T-helper 1 cell (primary cell): ENCODE measurements around the gene EIF4EBP3.

ENCODE experiments used
- DNase-seq, 5 donors: peaks; one replicate each; pipeline ENCODE4 v3.0.0-alpha.2; 2012 to 2020
- total RNA-seq, 4 donors: gene quantifications; one replicate each; lab custom pipeline; 2026; lab: John Stamatoyannopoulos, UW

The EIF4EBP3 gene
- 0 to 0.77 (median 0.52) reads per million in 4 donors for total RNA-seq

DNA sequence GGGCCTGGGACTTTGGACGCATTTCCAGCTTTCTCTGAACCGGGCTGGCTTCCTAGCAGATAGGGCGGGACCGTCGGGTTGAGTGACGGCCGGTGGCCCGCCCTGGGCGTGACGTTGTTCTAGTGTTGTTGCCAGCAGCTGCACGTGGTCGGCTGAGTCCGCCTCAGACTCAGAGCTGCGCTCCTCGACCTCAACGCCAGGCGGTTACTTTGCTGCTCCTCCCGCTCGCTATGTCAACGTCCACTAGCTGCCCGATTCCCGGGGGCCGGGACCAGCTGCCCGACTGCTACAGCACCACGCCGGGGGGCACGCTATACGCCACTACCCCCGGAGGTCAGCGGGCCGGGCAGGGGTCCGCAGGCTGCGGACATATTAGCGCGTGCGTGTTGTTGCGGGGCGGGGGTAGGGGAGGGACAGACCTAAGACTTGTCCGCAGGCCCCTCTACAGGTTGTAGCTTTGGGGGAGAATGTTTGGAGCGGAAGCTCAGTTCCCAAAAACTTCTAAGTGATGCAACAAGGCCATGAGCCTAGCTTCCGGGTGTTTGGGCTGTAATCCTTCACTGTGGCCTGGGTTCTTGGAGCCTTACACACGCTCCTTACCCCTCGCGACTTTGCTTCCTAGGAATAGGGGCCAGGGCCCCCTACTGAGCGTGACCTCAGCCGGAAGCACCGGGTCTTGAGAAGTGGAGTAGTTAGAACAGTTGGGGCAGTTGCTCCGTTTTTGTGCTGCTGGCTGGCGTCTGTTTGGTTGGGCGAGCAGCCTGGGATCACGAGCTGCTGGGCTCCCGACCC, at the start of gene EIF4EBP3:
TSS of gene EIF4EBP3 (plus strand) at position 155 of the 792 bp plus-strand sequence. CDS start at position 231, 76 bp downstream.
- peak; percentile 73 to 87 (median 84) for DNase-seq

- no peak for DNase-seq
These were observed 49.6 kb upstream of the EIF4EBP3 start for GRCh38 chr5:140497897-140498296.

GRCh38 chr5:140498591-140498990, 48.9 kb upstream of the EIF4EBP3 start:
- DNase-seq, result no peak

DNA sequence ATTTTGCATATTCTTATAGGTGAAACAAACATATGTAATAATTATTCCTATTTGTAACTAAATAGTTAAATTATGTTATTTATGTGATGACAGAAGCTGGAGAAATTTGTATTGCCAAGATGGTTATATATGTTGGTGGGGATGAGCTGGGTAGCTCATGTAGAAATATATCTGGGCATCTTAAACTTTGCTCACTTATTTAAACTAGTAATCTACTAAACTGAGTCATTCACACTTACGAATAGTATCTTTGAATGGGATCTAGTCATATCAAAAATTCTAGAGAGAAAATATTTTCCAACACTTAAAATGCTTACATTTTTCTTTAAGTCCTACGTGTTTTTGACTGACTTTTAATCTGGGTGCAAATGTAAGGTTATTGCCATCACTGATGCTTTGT, 44.6 kb upstream of the EIF4EBP3 start:
- DNase-seq, result no peak

DNA sequence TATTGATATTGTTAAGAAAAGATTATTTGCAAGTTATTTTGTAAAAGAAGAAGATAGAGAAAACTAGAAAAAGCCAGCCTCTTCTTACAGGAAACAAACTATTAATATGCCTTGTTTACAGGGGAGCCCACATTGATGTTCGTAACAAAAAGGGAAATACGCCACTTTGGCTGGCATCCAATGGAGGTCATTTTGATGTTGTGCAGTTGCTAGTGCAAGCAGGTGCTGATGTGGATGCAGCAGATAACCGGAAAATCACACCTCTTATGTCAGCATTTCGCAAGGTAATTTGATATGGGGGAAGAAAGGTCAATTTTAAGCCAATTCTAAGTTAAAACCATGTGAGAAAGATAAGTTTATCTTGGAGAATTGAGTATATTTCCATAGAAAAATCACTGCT, 37.6 kb upstream of the EIF4EBP3 start:
- DNase-seq, result no peak

DNA sequence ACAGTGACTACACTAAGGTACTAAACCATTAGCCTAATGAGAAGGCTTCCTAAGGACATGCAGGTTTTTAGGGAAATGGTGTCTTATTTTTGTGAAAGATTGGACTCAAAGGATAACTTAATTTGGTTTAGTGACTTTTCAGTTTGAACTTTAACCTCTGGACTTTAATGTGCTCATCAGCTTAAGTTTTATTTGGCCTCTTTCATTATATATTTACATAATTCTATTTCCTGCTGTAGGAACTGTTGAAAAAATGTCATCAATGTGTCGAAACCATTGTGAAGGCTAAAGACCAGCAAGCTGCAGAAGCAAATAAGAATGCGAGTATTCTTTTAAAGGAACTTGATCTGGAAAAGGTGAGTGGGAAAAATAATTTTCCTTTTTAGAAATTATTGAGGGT, 34.3 kb upstream of the EIF4EBP3 start:
- no peak for DNase-seq

DNA sequence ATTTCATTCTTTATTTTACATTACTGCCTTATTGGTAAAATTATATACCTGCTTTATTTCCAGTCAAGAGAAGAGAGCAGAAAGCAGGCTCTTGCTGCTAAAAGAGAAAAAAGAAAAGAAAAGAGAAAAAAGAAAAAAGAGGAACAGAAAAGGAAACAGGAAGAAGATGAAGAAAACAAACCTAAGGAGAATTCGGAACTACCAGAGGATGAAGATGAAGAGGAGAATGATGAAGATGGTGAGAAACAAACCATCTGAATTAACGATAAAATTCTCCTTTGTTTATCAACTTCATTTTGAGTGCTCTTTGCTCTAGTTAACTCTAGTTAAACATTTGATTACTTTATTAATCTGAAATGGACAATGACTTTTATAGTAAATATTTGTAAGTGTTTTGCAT, 23.5 kb upstream of the EIF4EBP3 start:
- no peak for DNase-seq

GRCh38 chr5:140540227-140540626, 7.2 kb upstream of the EIF4EBP3 start:
- DNase-seq, result no peak

- no peak for DNase-seq
These were observed 4.5 kb upstream of the EIF4EBP3 start for GRCh38 chr5:140542972-140543371.

DNA sequence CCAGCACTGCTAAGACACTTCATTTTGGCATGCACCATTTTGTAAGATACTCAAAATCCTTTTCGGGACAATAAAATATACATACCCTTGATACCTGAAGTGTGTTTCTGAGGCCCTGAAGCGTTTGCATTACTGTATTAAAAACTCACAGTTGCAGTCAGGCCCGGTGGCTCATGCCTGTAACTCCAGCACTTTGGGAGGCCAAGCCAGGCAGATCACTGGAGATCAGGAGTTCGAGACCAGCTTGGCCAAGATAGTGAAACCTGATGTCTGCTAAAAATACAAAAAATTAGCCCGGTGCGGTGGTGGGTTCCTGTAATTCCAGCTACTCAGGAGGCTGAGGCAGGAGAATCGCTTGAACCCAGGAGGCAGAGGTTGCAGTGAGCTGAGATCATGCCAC, 2.5 kb upstream of the EIF4EBP3 start:
- DNase-seq, result no peak

DNA sequence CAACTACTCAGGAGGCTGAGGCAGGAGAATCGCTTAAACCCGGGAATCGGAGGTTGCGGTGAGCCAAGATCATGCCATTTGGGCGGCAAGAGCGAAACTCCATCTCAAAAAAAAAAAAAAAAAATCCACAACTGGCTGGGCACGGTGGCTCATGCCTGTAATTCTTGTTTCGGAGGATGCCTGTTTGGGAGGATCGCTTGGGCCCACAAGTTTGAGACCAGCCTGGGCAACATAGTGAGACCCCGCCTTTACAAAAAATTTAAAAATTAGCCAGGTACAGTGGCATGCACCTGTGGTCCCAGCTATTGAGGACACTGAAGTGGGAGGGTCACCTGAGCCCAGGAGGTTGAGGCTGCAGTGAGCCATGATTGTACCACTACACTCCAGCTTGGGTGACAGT, 1.9 kb upstream of the EIF4EBP3 start:
- no peak for DNase-seq

DNA sequence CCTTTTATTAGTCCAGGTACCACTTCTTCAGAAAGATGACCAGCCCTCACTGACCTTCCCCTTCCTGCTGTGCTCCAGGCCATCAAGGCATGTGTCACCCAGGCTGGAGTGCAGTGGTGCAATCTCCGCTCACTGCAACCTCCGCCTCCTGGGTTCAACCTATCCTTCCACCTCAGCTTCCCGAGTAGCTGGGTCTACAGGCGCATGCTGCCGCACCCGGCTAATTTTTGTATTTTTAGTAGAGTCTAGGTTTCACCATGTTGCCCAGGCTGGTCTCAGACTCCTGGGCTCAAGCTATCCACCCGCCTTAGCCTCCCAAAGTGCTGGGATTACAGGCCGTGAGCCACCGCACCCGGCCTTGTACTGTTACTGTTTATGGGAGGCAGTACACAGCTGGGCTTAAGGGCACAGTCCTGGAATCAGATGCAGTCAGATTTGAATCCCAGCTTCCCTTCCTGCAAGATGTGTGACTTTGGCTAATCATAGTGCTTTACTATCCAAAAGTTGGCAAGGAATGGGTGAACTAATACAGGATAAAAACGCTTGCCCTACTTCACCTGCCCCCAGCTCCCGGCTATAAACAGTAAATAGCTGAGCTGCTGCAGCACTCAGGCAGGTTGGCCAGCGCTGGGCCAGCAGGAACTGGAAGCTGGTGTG, 483 bp upstream of the EIF4EBP3 start:
- DNase-seq, result no peak

DNA sequence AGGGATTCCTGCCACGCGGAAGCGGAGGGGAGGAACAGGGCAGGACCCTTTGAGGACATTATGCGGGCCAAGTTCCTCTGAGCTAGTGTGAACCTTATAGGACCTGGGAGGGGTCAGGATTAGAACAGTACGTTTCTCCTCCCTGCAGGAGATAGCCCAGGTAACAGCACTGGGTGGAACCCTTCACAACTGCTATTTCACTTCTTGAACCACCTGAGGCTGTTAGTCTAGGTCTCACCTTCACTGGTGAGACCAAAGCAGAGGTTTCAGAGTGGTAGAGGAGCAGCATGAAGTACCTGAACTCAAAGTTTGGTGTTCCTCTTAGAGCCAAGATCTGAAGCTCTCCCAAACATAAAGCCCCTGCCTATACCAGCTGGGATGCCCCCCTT, 832 bp downstream of the EIF4EBP3 start:
- DNase-seq, result no peak

DNA sequence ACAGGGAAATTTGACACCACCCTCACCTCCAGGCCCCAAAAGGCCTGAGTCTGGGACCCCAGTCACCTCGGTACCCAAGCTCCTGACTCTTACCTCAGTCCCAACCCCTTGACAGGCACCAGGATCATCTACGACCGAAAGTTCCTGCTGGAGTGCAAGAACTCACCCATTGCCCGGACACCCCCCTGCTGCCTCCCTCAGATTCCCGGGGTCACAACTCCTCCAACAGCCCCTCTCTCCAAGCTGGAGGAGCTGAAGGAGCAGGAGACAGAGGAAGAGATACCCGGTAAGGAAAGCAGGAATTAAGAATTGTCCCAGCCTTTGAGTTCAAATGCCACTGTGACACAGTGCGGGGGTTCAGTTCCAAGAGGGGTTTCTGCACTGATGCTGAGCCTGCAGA, 1.3 kb downstream of the EIF4EBP3 start:
- DNase-seq, result no peak

DNA sequence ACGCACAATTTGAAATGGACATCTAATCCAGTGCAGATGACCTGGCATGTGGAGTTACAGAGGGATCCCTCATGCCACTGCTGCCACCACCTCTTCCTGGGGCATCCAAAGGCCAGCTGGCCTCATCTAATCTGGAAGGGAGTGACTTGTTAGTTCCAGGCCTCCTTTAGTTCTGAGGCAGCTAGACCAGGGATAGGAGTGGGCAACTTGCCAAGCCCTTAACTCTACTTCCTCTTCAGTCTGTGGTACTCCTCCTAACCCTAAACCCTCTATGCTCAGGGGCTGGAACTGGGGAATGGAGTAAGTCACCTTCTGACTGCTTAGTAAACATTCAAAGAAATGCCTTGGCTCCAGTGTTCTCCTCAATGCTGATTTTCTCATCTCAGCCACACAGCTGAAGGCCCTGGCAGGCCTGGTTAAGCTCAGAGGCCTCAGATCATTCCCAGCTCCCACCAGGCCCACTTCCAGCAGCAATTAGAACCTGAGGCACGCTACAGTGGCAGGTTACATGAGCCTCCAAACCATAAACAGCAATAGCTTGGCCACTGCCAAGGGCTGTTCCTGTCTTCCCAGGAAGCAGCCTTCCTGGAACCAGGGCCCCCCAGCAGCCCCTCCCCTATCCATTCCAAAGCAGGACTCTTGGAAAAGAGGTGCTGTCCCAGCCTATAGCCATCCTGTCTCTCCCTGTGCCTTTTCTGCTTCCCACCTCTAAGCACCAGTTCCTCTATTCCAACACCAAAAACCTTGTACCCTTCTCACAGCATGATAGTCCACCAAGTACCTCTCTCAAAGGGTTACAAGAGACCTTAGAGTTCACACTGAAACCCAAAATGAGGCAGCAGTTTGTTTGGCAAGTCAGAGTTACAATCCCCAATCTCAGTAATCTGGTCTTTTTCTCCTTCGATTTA, 2.0 kb downstream of the EIF4EBP3 start:
- no peak for DNase-seq

- no peak for DNase-seq
These were observed 3.0 kb downstream of the EIF4EBP3 start for GRCh38 chr5:140550147-140551079.

GRCh38 chr5:140551872-140552271, 4.4 kb downstream of the EIF4EBP3 start:
- DNase-seq, result no peak

DNA sequence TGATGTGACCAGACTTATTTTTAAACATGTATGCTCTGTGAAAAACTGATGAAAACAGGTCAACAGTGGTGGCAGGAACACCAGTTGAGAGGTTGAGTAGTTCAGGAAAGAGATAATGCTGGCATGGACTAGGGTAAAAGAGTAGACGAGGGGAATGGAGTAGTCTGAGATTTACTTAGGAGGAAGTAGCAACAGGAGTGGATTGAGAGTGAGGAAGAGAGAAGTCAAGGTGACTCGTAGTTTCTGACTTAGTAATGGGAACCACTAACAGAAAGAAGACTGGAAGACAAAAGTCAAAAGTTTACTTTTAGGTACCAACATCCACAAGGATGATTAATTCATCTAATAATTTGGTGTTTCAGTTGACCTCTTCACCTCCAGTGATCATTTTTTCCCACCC, 6.2 kb downstream of the EIF4EBP3 start:
- DNase-seq, result no peak

DNA sequence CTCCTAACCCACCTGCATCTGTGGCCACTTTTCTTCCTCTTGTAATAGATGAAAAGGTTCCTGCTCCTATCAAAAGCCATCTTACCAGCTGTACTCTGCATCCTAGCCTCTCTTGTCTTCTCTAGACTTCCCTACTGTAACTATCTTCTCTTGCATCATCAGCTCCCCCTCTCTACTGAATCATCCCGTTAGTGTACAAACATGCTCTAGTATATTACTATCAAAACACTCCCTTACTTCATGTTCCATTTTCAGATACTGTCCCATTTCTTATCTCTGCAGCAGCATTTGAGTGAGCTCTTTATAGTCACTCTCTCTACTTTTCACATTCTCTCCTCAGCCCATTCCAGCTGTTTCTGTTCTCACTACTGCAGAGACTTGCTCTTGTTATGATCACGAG, 7.0 kb downstream of the EIF4EBP3 start:
- DNase-seq, result no peak

GRCh38 chr5:140555747-140556312, 8.4 kb downstream of the EIF4EBP3 start:
- DNase-seq, result no peak

DNA sequence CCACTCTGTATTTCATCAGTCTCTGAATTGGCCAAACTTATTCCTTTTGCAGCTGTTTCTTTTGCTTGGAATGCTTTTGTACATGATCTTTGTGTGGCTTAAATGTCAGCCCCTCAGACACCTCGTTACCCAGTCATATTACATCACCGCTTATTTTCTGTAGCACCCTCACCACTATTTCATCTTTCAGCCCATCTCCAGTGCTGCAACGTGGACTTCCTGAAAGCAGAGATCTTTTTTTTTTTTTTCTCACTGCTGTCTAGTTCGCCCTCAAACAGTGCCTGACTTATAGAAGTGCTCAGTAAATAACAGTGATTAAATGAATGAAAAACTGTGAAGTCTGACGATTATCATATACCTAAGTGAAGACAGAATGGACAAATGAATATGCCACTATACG, 9.0 kb downstream of the EIF4EBP3 start:
- DNase-seq, result peak in 1 of 5 donors; percentile 33
